ENCODE measurements around the gene KRT79.
"Not testable (repeated sequence)": the region's sequence is repeated elsewhere in the genome, so short reads cannot be mapped to it uniquely, and the experiment has no call there.

KRT79 gene

DNA sequence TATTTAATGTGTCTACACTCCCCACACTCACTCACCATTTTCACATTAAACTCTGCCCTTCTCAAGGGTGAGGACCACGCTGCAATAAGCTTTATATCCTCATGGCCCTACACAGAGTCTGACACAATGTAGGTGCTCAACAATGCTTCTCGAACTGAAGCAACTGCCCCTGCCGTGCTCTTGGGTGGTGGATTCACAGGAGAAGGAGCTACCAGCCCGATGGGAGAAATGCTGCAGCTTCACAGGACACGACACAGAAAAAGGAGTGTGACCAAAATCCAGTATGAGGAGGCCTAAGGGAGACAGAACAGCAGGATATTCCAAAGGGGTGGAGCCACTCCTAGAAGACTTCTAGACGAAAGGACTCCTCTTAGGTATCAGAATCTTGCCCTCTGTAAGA, 31.7 kb downstream of the KRT79 start:
- no peak for DNase-seq

DNA sequence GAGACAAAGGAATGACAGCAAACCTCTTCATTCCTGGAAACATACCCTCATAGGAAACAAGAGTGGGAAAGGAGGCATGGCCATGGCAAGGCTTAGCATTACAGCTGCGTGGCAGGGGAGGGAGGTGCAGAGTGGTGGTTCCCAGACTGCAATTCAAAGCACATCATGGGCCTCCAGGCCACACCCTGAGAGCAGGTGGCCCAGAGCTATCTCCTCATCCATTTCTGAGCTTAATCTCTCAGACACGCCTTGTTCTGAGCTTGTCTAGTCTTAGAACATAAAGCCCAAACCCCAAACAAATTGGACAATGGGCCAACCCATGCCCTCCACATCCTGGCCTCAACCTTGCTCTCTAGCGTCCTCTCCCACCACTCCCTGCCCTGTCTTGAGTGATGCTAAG, 32.3 kb downstream of the KRT79 start:
- no peak for DNase-seq

DNA sequence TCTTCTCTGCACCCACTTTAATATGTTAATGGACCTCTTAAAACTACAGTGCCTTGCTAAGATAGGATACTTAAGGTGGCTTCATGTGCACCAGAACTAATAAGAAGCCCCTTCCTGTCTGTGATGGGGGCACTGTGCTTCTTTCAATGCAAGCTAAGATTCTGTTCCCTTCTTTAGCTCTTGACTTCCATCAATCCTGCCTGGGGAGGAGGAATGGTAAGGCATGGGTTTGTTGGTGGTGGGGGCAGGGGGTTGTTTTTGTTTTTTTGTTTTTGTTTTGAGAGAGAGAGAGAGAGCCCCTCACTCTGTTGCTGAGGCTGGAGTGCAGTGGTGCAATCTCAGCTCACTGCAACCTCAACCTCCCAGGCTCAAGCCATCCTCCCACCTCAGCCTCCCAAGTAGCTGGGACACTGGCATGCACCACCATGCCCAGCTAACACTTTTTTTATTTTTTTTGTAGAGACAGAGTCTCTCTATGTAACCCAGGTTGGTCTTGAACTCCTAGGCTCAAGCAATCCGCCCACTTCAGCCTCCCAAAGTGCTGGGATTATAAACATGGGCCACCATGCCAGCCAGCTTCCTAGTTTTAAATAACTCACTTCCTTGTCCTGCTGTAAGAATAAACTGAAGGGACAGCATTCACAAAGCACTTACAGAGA, 33.7 kb downstream of the KRT79 start:
- no peak for DNase-seq

DNA sequence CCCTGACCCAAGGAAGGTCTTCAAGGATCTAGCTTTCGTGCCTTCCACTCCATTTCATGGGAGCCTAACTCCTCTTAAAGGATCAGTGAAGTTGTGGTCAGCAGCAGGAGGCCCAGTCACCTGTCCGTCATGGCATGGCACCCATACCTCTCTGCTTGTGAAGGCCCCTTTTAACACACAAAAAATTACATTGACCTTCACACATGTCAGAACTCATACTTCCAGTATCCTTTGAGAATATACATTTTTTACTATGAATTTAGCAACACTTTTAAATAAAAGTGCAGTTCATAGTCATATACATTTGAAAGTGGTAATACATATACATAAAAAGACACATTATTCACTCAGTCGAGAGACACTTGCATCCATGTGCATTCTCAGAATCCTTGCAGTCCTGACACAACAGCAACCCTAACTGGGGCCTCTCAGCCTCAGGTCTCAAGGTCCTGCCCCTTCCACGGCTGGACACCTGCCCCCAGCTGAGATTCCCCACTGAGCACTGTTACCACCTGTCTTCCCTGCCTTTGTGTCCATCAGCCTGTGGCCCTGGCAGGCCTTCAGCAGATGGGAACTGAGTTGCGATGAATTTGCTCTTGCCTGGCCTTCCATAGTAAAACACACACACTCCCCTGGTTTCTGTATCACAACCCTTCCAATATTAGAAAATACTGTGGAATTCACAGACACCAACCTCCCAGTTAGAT, 34.5 kb downstream of the KRT79 start:
- no peak for DNase-seq

DNA sequence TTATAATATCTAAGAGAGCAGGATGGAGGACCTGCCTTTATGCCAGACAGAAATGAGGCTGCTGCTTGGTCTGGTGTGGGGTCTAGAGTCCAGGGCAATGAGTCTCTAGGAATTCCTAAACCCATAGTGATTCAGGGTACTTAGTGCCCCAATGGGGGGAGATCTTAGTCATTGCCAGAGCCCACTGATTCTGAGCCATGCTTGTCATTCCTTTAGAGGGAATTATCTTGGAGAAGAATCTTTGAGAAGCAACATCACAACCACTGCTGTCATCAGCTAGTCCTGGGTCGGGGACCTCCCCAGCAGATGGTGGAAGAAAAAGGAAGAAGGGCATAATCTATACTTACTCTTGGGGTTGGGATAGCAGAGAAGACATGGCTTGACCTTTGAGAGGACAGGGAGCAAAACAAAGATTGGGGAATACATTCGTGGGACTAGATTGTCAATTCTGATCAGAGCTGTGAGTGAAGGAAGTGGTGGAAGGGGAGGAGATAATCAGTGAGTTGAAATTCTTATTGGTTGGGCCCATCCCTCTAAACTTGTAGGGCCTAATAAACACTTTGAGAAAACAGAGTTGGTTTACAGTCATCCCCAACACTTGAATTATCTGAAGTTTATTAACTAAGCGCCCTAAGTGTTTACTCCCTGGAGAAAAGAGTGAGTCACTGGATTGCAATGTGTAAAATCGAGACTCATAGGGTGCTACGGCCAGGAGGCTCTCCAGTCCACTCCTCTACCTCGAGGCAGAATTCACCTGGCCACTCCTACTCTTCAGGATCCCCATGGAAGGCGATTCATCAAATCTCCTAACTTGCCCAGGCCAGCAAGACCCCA, 35.2 kb downstream of the KRT79 start:
- DNase-seq, result no peak

DNA sequence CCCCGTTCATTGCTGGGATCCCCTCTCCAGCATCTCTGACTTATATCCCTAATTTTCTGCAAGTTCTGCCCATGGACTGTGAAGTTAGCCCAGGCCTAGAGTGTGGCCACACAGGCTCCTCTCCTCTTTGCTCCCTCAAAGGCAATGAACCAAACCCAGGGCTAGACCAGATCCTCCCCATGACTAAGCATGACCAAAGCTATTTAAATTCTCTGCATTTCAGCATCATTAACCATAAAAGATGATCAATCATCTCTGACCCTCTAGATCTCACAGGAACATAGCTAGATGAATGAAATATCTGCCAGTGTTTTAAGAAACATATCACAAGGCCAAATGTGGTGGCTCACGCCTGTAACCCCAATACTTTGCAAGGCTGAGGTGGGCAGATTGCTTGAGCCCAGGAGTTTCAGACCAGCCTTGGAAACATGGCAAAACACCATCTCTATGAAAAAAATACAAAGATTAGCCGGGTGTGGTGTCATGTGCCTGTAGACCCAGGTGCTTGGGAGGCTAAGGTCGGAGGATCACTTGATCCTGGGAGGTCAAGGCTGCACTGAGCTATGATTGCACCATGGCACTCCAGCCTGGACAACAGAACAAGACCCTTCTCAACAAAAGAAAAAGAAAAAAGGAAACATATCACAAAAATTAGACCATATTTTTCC, 36.0 kb downstream of the KRT79 start:
- DNase-seq, result no peak

DNA sequence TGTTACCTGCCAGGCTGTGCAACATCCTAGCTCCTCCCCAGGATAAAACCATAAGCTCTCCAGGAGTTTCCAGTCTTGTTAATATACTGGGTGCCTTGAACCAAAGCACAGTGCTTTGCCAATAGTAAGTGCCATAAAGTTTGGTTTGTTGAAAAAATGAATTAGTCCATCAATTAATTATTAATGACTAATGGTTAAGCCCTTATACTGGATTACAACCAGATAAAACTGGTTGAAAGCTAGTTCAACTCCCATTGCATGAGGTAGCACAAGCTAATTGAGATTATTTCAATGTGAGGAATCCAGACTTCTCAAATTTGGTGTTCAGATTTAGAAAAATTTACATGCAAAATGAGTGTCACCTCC, 36.6 kb downstream of the KRT79 start:
- no peak for DNase-seq

DNA sequence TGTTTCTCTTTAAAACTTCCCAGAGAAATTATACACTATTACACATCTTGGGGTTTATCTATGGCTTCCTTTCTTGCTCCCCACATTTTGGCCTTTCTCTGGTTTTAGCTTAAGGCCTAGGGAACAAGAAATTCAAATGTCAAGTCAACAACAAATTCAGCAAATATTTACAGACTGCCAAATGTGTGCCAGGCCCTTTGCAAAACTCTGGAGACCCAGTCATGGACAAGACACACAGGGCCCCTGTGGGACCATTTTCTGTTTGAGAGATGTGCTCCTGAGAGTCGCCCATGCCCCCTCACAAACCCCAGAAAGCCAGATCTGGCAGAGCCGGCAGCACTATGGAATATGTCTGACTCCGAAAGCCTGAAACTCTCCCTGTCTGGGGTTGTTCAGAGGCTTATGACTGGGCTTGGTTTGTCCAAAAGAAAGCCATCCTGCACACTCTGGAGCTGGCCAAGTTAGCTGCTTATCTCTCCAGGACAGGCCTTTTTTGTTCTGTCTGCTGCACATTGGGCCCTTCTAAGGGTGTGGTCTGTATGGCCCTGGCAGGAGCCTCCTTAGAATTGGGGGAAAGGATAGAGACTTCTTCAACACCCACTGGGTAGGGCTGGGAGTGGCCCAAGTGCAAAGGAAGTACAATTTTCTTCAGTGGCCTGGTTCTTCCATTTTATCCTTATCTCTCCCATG, 37.1 kb downstream of the KRT79 start:
- no peak for DNase-seq

DNA sequence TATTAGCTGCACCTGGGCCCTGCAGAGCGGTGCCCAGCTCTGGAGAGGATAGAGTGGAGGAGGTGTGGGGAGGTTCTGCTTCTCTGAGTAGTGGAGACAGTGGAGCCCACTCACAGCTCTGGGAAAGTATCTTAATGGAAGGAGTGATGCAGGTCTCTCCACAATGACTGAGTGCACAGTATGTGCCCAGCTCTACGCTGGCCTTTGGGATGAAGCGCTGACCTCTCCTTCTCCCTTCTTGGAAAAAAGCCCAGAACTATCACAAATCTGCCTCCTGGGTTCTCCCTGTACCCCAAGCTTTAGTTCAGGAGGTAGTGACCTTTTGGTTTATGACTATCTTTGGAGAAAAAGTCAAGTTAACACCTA, 37.7 kb downstream of the KRT79 start:
- DNase-seq, result no peak

DNA sequence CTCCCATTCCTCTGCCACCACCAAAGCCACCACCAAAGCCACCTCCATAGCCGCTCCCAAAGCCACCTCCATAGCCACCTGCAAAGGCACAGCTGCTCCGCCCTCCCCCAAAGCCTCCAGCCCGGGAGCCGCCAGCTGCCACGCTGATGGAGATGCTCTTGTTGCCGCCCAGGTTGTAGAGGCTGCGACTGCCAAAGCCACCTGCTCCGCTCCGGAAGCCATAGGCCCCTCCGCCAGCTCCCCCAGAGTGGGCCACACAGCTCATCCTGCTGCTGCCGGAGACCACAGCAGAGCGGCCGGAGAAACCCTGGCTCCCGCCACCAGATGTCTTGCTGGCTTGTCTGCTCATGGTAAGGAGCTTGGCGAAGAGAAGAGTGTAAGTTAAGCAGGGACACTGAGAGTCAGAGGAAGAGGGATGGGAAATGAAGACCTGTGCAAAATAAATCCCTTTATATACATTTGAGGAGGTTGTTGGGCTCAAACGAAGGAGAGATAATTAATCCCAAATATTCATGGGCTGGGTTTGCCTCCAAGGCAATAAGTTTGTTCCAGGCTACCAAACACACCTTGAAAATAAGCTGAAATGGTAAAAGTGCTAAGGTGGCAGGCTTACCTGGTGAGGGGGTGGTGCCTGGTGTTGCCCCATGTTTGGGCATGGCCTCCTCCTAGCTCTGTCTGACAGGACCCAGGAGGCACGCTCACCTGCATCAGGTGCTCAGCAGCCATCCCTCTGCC, 38.2 kb downstream of the KRT79 start, which contains the start of gene KRT3:
Gene KRT3, minus strand, starts transcription at position 424 of the 735 bp plus-strand sequence. Its CDS starts 75 bp downstream, at position 349.
- no peak for DNase-seq

DNA sequence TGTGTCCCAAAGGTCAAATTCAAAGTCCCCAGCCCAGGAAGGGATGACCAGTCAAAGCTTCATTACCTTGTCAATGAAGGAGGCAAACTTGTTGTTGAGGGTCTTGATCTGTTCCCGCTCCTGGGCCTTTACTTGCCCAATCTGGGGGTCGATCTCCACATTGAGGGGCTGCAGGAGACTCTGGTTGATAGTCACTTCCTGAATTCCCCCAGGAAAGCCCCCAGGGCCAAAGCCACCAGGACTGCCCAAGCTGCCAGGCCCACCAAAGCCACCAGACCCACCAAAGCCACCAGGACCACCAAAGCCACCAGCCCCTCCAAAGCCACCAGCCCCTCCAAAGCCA, 38.8 kb downstream of the KRT79 start:
- not testable (repeated sequence) for DNase-seq

DNA sequence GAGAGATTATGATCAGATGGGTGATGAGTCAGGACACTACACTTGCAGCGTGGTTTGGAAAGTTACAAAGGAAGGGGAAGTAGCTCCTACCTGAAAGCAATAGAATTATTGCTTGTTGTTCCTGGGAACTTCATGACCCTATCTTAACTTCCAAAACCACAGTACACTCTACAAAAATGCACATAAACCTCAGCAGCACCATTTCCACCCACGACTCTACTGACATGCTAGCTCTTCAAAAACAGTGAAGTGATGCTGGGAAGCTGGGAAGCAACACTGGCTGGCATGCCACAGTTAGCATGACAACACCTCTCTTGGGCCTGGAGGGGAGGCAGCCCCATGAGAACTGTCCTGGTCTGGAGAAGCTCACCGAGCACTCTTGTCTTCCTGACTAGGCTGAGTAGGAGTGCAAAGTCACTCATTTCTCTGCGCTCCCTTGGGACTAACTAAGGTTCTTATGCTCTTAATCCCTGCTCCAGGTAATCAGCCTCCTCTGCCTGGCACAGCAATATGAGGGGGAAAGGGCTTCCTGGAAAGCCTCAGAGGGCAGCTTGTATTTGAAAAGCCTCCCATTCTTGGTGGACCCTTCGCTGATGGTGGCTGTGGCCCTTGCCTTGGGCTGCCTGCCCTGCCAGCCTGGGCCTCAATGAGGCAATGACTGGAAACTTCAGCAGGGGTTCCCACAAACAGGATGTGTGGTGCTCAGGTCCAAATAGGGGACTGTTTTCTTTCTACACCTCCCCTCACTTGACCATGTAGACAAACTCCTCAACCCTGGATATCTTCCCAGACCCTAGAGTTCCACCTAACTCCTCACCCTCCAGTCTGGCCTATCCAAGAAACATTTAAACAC, 39.4 kb downstream of the KRT79 start:
- DNase-seq, result no peak

DNA sequence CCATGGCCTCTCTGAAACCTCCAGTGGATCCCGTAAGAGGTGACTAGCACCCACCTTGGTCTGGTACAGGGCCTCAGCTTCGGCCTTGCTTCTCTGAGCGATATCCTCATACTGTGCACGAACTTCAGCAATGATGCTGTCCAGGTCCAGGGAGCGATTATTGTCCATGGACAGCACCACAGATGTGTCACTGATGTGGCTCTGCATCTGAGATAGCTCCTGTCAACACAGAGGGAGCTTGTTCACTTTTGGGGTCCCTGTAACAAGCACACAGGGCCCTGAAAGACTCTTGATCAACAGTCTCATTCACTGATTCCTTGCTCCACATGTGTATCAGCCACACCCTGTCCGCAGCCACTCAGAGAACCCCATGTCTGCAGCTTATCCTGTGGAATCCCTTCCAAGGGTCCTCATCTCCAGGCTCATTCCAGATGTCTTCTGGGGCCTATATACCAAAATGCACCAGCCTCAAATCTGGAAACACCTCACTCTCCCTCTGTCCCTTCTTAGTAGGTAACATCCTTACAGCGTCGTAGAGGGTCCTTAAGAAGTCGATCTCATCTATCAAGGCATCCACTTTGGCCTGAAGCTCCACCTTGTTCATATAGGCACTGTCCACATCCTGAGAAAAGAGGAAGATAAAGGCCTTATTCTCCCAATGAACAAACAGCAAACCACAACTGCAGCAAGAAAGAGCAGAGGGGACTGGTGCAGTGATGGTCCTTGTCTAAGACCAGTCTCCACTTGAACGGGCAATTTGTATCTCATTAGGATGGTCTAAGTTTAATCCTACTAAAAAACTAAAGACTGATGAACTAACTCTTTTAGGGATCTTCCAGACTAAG, 41.7 kb downstream of the KRT79 start:
- DNase-seq, result no peak

DNA sequence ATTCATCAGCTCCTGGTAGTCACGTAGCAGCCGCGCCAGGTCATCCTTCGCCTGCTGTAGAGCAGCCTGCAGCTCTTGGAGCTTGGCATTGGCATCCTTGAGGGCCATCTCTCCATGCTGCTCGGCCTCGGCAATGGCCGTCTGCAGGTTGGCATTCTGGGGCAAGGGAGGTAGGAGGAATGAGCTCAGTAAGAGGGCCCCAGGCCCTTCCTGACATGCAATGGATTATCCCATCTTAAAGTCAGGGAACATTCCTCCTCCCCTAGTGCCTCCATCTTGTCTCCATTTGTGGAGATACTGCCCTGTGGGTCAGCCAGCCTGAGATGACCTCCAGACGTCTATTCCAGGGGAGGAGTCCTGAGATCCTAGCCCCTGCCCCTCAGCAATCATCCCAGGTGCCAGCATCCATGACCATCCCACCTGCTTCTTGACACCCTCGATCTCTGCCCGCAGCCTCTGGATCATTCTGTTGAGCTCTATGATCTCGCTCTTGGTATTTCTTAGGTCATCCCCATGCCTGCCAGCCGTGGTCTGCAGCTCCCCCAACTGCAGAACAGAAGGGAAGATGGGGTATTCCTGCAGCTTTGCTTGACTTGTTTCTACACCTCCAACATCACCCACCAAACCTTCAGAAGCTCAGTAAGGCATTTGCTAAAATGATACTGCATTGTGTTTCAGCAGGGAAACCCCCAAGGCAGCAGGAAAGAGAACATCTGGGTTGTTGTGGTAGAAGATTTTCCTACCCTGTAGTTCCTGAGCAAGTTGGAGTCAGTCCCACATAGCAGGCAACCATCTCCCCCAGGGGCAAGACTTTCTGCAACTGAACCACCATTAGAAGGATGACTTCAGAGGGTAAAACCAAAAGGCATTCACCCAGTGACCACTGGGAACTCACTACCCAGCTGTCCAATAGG, 42.6 kb downstream of the KRT79 start:
- DNase-seq, result no peak

DNA sequence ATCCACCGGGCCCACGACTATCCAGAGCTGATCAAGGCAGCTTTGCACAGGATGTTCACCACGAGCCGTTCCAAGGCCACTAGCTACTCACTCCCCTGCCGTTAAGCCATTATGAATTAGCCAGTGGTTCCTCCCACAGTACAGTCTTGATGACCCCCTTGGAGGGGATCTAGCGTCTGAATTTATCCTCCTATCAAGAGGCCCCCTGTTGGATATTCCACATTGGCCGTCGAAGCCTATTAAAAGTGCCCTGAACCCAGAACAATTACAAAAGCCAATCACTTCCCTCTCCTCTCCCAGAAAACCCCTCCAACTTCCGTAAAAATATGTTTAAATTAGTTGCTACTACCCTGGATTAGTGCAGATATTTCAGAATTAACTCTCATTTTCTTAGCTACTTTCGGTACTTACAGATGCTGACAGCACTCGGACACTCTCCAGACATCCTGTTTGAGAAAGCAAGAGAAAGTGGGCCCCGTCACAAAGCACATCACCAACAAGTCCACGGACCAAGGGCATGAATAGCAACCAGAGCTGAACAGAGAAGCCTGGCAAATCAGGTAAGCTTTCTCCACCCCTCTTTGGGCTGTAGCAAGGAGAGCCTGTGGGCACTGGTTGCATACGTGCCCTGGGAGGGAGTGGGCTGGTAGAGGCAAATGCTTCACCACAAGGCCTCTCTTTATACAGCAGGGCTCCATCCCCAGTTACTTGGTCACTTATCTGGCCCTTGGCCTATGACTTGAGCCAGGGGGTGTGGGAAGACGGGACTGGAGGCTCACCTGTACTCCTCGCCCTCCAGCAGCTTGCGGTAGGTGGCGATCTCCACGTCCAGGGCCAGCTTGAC, 43.5 kb downstream of the KRT79 start:
- DNase-seq, result no peak

DNA sequence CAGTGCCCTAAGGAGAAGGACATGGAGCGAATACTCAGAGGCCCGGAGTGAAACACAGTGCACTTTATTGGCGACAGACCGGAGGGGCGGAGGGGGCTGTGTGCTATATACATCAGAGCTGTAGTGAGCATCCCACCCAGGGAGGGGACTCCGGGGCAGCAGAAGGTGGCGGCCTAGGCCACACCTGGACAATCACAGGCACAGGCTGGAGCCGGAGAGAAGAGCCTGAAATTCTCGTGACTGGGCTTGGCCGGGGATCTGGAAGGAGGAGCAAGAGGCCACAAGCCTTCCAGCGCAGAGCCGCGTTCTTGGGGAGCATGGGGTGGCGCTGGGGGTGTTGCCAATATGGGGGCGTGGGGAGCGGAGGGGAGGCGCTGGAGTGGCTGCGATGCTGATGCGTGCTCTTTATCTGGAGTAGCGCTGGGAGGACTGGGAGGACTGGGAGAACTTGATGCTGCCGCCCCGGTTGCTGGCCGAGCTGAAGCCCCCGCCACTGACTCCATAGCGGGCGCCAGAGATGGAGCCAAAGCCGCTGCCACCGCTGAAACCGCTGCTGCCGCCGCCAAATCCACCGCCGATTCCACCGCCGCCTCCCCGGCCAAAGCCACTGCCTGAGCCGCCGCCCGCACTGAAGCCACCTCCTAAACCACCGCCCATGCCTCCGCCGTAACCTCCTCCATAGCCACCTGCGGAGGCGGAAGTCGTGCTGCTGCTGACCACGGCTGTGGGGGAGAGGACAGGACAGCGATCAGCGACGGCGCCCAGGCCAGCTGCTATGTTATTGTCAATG, 44.3 kb downstream of the KRT79 start:
- DNase-seq, result no peak

Data from stimulated activated naive CD4-positive, alpha-beta T cell (primary cell).